Suprapubic skin (tissue), 4 donors: ENCODE data around the gene SEC61G.

Experiments used
- CTCF ChIP-seq, 2 donors: fragments of 200-600 bp in 1 of 2; fragments of 450-650 bp in 1 of 2; sonication (generic) in 1 of 2; IDR thresholded peaks; one replicate each; pipeline ENCODE4 v1.5.1; 2016 to 2019; ENCODE audit warnings: antibody characterized with exemption in 2 of 2, mild to moderate bottlenecking in 1 of 2, moderate library complexity in 1 of 2
- EP300 ChIP-seq: sonication (generic); formaldehyde crosslinking; IDR thresholded peaks from one replicate; pipeline ENCODE4 v1.6.1; 2017; ENCODE audit warnings: antibody characterized with exemption
- POLR2A ChIP-seq, 2 donors: fragments of 450-650 bp; IDR thresholded peaks; one replicate each; pipeline ENCODE4 v1.6.1; 2017; ENCODE audit warnings: antibody characterized with exemption in 2 of 2, mild to moderate bottlenecking in 2 of 2, moderate library complexity in 2 of 2
- POLR2AphosphoS5 ChIP-seq, 3 donors: sonication (generic); formaldehyde crosslinking; IDR thresholded peaks; one replicate each; pipeline ENCODE4 v1.6.1; 2017; ENCODE audit warnings: antibody characterized with exemption in 3 of 3

GRCh38 chr7:54743580-54743979, 15.4 kb downstream of the SEC61G start:
- TF ChIP-seq CTCF (IDR thresholded peaks at IDR 0.05) (no peak), POLR2AphosphoS5 (IDR thresholded peaks at IDR 0.05) (no peak), POLR2A (IDR thresholded peaks at IDR 0.05) (no peak), EP300 (no peak)
